IPS-18c (cell line): ENCODE results near the gene TENM3.

ENCODE experiments used
- H3K4me3 ChIP-seq: 2 replicates; pipeline ENCODE4 v1.7.0; 2013; ENCODE audit warnings: low read depth, mild to moderate bottlenecking, low read length, moderate library complexity; ENCODE audit not compliant: insufficient read depth
- H3K9me3 ChIP-seq: one replicate; pipeline ENCODE4 v1.6.1; 2013; ENCODE audit warnings: mild to moderate bottlenecking, low read length, moderate library complexity; ENCODE audit not compliant: control insufficient read depth, insufficient read depth

The TENM3 gene

GRCh38 chr4:182831376-182831775 lies 588.2 kb downstream of the TENM3 start:
- no peaks in the 10 kb centered on the region for H3K9me3 ChIP-seq
- no peak overlapping the region for H3K4me3 ChIP-seq

- Histone ChIP-seq H3K4me3 (no peak overlapping the region), H3K9me3 (no peaks in the 10 kb centered on the region)
These were observed 589.3 kb downstream of the TENM3 start for GRCh38 chr4:182832352-182833120.

GRCh38 chr4:182835006-182835740 lies 592.0 kb downstream of the TENM3 start:
- H3K4me3 ChIP-seq, result no peak overlapping the region
- no peaks in the 10 kb centered on the region for H3K9me3 ChIP-seq

DNA sequence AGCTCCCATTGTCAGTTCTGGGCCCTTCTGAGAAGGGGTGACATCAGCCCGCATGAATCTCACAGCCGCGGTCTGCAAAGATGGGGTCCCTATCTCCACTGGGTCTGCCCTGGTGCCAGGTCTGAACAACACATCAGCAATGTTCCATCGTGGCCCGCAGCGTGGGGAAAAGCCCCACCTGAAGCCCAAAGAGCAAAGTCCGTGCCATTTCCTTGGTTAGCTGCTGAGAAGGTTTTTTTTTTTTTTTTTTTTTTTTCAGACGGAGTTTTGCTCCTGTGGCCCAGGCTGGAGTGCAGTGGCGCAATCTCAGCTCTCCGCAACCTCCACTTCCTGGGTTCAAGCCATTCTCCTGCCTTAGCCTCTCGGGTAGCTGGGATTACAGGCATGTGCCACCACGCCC lies 594.6 kb downstream of the TENM3 start:
- H3K4me3 ChIP-seq, result no peak overlapping the region
- peaks cover 2% of the 10 kb centered on the region for H3K9me3 ChIP-seq

GRCh38 chr4:182838535-182838934 lies 595.3 kb downstream of the TENM3 start:
- H3K4me3 ChIP-seq, result no peak overlapping the region

DNA sequence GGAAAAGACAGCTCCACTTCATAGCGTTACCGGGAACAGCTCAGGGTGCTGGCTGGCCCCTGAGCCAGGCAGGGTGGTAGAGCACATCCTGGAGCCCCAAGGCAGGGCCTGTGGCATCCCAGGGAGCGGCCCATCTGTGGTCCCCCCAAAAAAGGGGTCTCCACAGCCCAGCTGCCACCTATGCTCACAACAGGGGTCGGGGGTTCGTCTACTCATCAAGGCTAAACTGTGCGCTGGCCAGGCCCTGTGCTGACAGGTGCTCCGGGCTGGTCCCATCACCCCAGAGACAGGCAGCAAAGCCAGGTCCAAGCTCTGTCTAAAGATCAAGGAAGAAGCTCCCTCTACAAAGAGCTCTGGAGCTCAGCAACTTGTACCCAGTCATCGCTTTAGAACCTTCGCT lies 596.1 kb downstream of the TENM3 start:
- no peak overlapping the region for H3K4me3 ChIP-seq

More at GRCh38 chr4:182838535-182838934, 595.3 kb downstream of the TENM3 start:
- peaks cover 2% of the 10 kb centered on the region for H3K9me3 ChIP-seq

GRCh38 chr4:182840108-182840507 lies 596.9 kb downstream of the TENM3 start:
- Histone ChIP-seq H3K4me3 (no peak overlapping the region), H3K9me3 (peaks cover 2% of the 10 kb centered on the region)

More for the DNA sequence above, 596.1 kb downstream of the TENM3 start:
- peaks cover 2% of the 10 kb centered on the region for H3K9me3 ChIP-seq

GRCh38 chr4:182842104-182842600 lies 599.0 kb downstream of the TENM3 start:
- H3K9me3 ChIP-seq, result peaks cover 2% of the 10 kb centered on the region

GRCh38 chr4:182842759-182843390 lies 599.7 kb downstream of the TENM3 start:
- Histone ChIP-seq H3K9me3 (peaks cover 2% of the 10 kb centered on the region), H3K4me3 (no peak overlapping the region)

More at GRCh38 chr4:182842104-182842600, 599.0 kb downstream of the TENM3 start:
- no peak overlapping the region for H3K4me3 ChIP-seq

DNA sequence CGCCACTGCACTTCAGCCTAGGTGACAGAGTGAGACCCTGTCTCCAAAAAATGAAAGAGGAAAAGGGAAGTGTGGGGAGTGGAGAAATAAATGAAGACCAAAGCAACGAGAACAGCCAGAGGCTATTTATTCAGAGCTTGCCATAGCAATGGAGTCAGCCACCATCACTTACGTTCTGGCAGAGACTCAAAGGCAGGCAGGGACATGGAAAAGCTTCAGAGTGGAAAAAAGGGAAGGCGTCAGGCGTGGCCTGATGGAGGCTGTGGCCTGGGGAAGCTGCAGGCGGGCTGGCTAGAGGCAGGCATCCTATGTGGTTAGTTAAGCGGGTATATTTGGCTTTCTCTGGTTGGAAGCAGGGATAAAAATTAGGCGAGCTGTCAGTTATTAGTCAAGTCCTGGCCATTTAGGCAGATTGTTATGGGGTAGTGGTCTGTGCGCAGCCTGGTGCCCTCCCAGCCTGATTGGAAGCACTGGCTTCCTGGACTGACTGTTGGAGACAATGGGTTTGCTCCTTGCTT lies 600.7 kb downstream of the TENM3 start:
- Histone ChIP-seq H3K4me3 (no peak overlapping the region), H3K9me3 (peaks cover 2% of the 10 kb centered on the region)

DNA sequence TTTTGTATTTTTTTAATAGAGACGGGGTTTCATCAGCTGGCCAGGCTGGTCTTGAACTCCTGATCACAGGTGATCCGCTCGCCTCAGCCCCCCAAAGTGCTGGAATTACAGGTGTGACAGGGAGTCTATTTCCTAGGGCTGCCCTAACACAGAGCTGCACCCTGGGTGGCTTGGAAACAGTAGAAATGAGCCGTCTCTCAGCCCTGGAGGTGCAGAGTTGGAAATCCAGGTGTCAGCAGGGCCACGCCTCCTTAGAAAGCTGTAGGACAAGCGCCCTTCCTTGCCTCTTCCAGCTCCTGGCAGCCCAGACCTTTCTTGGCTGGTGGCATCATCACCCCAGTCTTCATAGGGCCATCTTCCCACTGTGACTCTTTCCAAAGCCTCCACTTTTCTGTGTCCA lies 602.4 kb downstream of the TENM3 start:
- H3K9me3 ChIP-seq, result peaks cover 2% of the 10 kb centered on the region
- H3K4me3 ChIP-seq, result no peak overlapping the region

DNA sequence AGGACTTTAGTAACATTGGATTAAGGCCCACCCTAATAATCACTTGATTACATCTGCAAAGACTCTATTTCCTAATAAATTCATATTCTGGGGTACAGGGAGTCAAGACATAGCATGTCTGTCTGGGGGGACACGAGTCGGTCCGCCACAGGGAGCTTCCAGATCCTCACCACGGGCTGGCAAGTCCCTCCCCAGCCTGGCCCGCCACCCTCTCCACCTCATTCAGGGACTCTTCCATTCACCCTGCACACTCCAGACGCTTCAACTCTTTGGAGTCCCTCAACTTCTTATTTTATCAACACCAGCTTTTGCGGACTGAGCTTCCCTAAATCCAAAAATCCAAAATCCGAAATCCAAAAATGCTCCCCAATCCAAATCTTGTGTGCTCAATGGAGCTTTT lies 602.8 kb downstream of the TENM3 start:
- H3K9me3 ChIP-seq, result peaks cover 2% of the 10 kb centered on the region
- no peak overlapping the region for H3K4me3 ChIP-seq

DNA sequence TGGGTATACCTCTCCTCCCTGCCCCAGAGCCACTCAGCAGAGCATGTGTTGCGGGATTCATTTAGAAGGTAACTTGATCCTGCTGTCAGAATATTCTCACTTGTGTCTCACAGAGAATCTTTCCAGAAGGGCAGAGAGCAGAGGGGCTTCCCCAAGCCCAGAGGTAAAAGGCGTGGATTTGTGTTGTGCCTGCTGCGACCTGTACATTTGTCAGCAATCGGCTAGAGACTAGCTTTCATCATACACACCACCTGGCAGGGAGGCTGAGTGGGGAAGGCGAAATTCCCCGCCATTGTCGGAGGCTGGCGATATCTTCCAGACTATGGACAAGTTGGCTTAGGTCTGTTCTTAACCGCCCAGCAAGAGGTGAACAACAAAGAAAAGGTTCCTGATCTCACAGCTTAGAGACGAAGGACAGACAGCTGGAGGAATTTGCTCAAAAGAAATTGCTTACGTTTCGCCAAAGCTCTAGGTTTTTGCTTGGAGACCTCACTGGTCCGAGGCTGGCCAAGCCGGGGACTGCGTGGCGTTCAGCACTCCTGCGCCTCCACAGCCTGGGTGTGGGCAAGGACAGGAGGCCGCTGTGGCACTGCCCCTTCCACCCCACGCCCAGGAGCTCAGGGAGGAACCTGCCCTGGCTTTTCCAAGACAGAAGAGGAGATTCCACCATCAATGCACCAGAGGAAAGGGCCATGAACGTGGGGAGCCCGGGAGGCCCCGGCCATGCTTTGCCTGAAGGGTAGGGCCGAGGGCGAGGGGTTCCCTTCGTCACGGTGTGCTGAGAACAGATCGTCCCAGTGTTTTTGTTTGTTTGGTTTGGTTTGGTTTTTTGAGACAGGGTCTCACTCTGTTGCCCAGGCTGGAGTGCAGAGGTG lies 604.6 kb downstream of the TENM3 start:
- Histone ChIP-seq H3K9me3 (no peaks in the 10 kb centered on the region), H3K4me3 (no peak overlapping the region)

DNA sequence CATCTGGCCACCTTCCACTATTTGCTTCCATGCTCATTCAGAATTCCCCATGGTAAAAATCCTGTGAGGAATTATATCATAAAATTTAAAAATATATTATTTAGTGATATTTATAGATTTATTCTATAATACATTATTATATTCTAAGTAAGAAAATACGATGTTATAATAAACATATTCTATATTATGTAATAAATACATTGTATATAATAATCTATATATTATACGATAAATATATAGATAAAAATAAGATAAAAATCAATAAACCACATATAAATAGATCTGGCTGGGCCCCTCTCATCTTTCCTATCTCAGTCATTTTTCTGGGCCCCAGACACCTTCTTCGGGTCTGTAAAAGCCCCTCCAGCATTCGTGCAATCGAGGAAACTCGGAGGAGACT lies 605.5 kb downstream of the TENM3 start:
- Histone ChIP-seq H3K4me3 (no peak overlapping the region), H3K9me3 (no peaks in the 10 kb centered on the region)
